Measurements from ENCODE around the gene FADS6. TPM values are rescaled to one million over a fixed set of nuclear protein-coding genes. Genes with fewer than 3 reads are reported as not detected.

FADS6 gene
- total RNA-seq, 1 experiment from 2014 or later: 1.2 TPM

GRCh38 chr17:74850310-74850709, 43.1 kb downstream of the FADS6 start:
- Histone ChIP-seq H3K79me1 (ENCODE audit: insufficient read depth, low read depth, low read length, poor library complexity, severe bottlenecking) (no peaks in the 10 kb centered on the region), H4K91ac (ENCODE audit: insufficient read length, low read depth, low read length) (no peak overlapping the region), H4K5ac (ENCODE audit: insufficient read length, low read depth, low read length) (no peak overlapping the region), H3K56ac (ENCODE audit: insufficient read length, low read depth, low read length) (no peak overlapping the region), H3K4me1 (ENCODE audit: insufficient read depth, low read length) (no peaks in the 10 kb centered on the region), H2BK20ac (ENCODE audit: low read depth, low read length, poor library complexity, severe bottlenecking) (no peak overlapping the region), H2BK12ac (ENCODE audit: insufficient read length, low read depth, low read length) (no peak overlapping the region), H3K9ac (ENCODE audit: extremely low read depth, insufficient read length, low read length) (no peak overlapping the region), H3K27ac (ENCODE audit: insufficient read length, low read depth, low read length) (no peak overlapping the region), H4K8ac (replicated peaks; ENCODE audit: insufficient read length, low read depth, low read length) (no peak overlapping the region), H3K9me3 (ENCODE audit: control insufficient read depth, low read depth, low read length) (no peaks in the 10 kb centered on the region), H2AK5ac (ENCODE audit: insufficient read length, low read length) (no peak overlapping the region), H3K27me3 (ENCODE audit: insufficient read depth, low read length) (peaks cover 29% of the 10 kb centered on the region), H4K20me1 (ENCODE audit: control insufficient read depth, insufficient read depth, insufficient read length) (no peaks in the 10 kb centered on the region), H2BK120ac (ENCODE audit: low read depth, low read length, poor library complexity, severe bottlenecking) (no peak overlapping the region), H2AFZ (ENCODE audit: low read length) (no peak overlapping the region), H3K23ac (ENCODE audit: insufficient read length, low read depth, low read length) (no peak overlapping the region), H3K4me2 (ENCODE audit: insufficient read depth, insufficient read length, low read length) (no peak overlapping the region), H2BK15ac (ENCODE audit: low read depth, low read length) (no peak overlapping the region), H3K18ac (ENCODE audit: insufficient read length, low read depth, low read length) (no peak overlapping the region), H3K23me2 (ENCODE audit: insufficient read length, low read depth, low read length, poor library complexity, severe bottlenecking) (peaks cover 9% of the 10 kb centered on the region), H2BK5ac (ENCODE audit: insufficient read length, low read length) (no peak overlapping the region), H3K14ac (ENCODE audit: insufficient read depth, low read length) (no peak overlapping the region; the same call in 1 of the 2 replicates), H3K79me2 (ENCODE audit: insufficient read depth, low read length) (no peaks in the 10 kb centered on the region), H3K4ac (ENCODE audit: low read depth, low read length) (no peak overlapping the region), H3T11ph (ENCODE audit: low read length) (no peak overlapping the region)
- TF ChIP-seq CTCF (conservative IDR thresholded peaks at IDR 0.05): no peak
- Mint-ChIP-seq H3K4me1 (peaks cover 8 to 11% of the 10 kb centered on the region in 2 experiments), H3K27ac (no peak overlapping the region), H3K27me3 (ENCODE audit: low read depth) (peaks cover 93% of the 10 kb centered on the region), H3K4me3 (no peak overlapping the region), H3K36me3 (ENCODE audit: insufficient read depth in 1 of 3, low read depth in 3 of 3) (no peaks in the 10 kb centered on the region), H3K9me3 (no peaks in the 10 kb centered on the region)
- WGBS (ENCODE audit: extremely low coverage, insufficient read length, low lambda C conversion rate): no CpG with 5 or more reads among the region's 17 CpGs
- DNase-seq: no peak
